ENCODE data around the gene FAM98A.

FAM98A gene

DNA sequence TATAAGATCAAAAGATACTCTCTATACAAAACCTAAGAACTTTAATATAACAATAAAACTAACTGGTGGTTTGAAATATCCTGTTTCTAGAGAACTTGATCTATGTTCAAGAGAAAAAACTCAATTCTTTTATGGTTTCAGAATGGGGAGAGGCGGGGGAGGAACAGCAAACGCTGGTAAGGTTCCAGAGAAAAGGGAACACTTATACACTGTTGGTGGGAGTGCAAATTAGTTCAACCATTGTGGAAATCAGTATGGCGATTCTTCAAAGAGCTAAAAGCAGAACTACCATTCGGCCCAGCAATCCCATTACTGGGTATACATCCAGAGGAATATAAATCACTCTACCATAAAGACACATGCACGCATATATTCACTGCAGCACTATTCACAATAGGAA is 17.2 kb downstream of the FAM98A start:
- TF ChIP-seq, protein P1, sequence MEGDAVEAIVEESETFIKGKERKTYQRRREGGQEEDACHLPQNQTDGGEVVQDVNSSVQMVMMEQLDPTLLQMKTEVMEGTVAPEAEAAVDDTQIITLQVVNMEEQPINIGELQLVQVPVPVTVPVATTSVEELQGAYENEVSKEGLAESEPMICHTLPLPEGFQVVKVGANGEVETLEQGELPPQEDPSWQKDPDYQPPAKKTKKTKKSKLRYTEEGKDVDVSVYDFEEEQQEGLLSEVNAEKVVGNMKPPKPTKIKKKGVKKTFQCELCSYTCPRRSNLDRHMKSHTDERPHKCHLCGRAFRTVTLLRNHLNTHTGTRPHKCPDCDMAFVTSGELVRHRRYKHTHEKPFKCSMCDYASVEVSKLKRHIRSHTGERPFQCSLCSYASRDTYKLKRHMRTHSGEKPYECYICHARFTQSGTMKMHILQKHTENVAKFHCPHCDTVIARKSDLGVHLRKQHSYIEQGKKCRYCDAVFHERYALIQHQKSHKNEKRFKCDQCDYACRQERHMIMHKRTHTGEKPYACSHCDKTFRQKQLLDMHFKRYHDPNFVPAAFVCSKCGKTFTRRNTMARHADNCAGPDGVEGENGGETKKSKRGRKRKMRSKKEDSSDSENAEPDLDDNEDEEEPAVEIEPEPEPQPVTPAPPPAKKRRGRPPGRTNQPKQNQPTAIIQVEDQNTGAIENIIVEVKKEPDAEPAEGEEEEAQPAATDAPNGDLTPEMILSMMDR (IDR thresholded peaks at IDR 0.05; ENCODE audit: low read depth, low read length), result no peak
- Histone ChIP-seq H3K27me3 (ENCODE audit: insufficient read depth, low read depth, severe bottlenecking) (no peaks in the 10 kb centered on the region), H3K4me3 (ENCODE audit: low read depth, low read length) (no peak overlapping the region), H3K9me3 (ENCODE audit: severe bottlenecking) (no peaks in the 10 kb centered on the region), H3K36me3 (peaks cover 14% of the 10 kb centered on the region), H3K27ac (no peak overlapping the region)
- DNase-seq, result no peak

DNA sequence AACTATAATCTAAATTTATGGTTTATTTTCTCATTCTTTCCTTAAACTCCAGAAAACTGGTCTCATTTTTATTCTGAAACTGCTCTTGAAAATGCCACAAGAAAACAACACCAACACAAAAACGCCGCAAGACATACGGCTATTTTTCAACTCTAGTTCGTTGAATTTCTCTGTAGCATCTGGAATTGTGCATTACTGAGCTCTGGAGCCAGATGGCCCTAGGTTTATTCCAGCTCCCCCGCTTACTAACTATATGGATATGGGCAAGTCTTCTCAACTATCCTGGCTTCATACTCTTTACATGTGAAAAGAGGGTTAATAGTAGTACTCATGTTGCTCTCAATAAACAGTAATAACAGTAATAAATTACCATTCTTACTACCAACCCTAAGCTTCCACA is 19.9 kb downstream of the FAM98A start:
- H3K9me3 ChIP-seq (ENCODE audit: severe bottlenecking), result no peaks in the 10 kb centered on the region
- H3K27me3 ChIP-seq (ENCODE audit: insufficient read depth, low read depth, severe bottlenecking), result no peaks in the 10 kb centered on the region
- H3K27ac ChIP-seq, result no peak overlapping the region
- no peak overlapping the region for H3K4me3 ChIP-seq (ENCODE audit: low read depth, low read length)
- DNase-seq, result no peak
- TF ChIP-seq, protein P1 (IDR thresholded peaks at IDR 0.05; ENCODE audit: low read depth, low read length), result no peak
- no peaks in the 10 kb centered on the region; the same call in 1 of the 2 replicates for H3K36me3 ChIP-seq

DNA sequence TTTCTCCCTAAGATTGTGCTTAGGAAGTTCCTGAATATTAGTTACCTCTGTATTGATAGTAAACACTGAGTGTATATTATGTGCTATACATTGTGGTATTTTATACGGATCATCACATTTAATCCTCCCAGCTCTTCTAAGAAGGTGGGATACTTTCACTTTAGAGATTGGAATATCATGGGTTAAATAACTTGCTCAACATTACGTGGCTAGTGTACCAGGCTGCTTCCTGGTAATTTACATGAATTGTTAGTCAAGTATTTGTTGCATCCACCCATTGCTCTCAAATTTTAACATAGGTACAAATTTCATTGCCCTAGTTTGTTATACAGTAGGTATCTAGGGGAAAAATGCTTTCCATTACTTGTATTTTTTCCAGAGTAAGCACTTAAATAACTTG is 21.4 kb downstream of the FAM98A start:
- no peak overlapping the region for H3K27ac ChIP-seq
- no peaks in the 10 kb centered on the region; the same call in 1 of the 2 replicates for H3K36me3 ChIP-seq
- no peaks in the 10 kb centered on the region for H3K9me3 ChIP-seq (ENCODE audit: severe bottlenecking)
- TF ChIP-seq, protein P1 (IDR thresholded peaks at IDR 0.05; ENCODE audit: low read depth, low read length), result no peak
- DNase-seq, result no peak
- no peak overlapping the region for H3K4me3 ChIP-seq (ENCODE audit: low read depth, low read length)
- no peaks in the 10 kb centered on the region for H3K27me3 ChIP-seq (ENCODE audit: insufficient read depth, low read depth, severe bottlenecking)

DNA sequence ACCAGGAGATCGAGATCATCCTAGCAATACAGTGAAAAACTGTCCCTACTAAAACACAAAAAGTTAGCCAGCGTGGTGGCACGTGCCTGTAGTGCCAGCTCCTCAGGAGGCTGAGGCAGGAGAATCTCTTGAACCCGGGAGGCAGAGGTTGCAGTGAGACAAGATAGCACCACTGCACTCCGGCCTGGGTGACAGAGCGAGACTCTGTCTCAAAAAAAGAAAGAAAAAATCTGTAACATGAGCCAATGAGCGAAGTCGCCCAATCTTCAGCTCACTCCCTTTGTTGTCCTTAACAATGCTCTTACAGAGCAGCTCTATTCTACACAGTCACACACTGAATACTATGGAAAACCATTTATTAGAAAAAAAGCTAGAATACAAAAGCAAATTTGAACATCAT is 22.0 kb downstream of the FAM98A start:
- DNase-seq, result no peak
- no peak overlapping the region for H3K4me3 ChIP-seq (ENCODE audit: low read depth, low read length)
- H3K36me3 ChIP-seq, result no peaks in the 10 kb centered on the region
- TF ChIP-seq, protein P1 (IDR thresholded peaks at IDR 0.05; ENCODE audit: low read depth, low read length), result no peak
- no peak overlapping the region for H3K27ac ChIP-seq
- no peaks in the 10 kb centered on the region for H3K27me3 ChIP-seq (ENCODE audit: insufficient read depth, low read depth, severe bottlenecking)
- H3K9me3 ChIP-seq (ENCODE audit: severe bottlenecking), result no peaks in the 10 kb centered on the region

DNA sequence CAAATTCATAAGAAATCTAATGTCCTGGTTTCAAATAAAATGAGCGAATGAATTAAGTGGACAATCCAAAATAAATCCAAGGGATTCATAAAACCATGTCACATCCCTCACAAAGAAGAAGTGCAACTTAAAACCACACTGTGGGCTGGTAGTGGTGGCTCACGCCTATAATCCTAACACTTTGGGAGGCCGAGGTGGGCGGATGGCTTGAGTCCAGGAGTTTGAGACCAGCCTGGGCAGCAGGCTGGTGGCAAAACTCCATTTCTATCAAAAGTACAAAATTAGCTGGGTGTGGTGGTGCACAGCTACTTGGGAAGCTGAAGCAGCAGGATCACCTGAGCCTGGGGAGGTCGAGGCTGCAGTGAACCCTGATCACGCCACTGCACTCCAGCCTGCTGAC is 25.4 kb downstream of the FAM98A start:
- H3K4me3 ChIP-seq (ENCODE audit: low read depth, low read length), result no peak overlapping the region
- TF ChIP-seq, protein P1 (IDR thresholded peaks at IDR 0.05; ENCODE audit: low read depth, low read length), result no peak
- DNase-seq, result no peak
- H3K36me3 ChIP-seq, result no peaks in the 10 kb centered on the region
- no peak overlapping the region for H3K27ac ChIP-seq
- H3K27me3 ChIP-seq (ENCODE audit: insufficient read depth, low read depth, severe bottlenecking), result no peaks in the 10 kb centered on the region
- no peaks in the 10 kb centered on the region for H3K9me3 ChIP-seq (ENCODE audit: severe bottlenecking)

DNA sequence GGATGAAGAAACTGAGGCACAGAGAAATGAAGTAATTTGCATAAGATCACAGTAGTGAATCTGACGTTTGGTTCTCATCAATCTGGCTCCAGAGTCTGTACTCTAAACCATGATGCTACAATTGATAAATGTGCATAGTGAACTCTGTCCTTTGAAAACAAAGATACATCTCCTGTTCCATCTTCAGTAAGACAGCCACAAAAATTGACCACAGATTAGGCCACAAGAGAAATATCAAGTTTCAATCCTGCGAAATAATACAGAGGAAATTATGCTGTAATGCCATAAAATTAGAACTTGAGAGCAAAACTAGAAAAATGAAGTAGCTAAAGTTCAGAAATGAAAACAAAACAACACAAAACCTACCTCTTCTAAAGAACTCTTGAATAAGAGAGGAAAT is 28.4 kb downstream of the FAM98A start:
- H3K36me3 ChIP-seq, result no peaks in the 10 kb centered on the region
- H3K27ac ChIP-seq, result no peak overlapping the region
- TF ChIP-seq, protein P1 (IDR thresholded peaks at IDR 0.05; ENCODE audit: low read depth, low read length), result no peak
- no peaks in the 10 kb centered on the region for H3K27me3 ChIP-seq (ENCODE audit: insufficient read depth, low read depth, severe bottlenecking)
- no peak for DNase-seq
- no peak overlapping the region for H3K4me3 ChIP-seq (ENCODE audit: low read depth, low read length)
- H3K9me3 ChIP-seq (ENCODE audit: severe bottlenecking), result no peaks in the 10 kb centered on the region

All from WERI-Rb-1 (cell line).